ENCODE data around the gene TANC1.

The TANC1 gene

GRCh38 chr2:158993030-158993429, 24.6 kb downstream of the TANC1 start:
- Histone ChIP-seq H3K4me2 (ENCODE audit: insufficient read depth, low read length) (no peak overlapping the region), H2AFZ (ENCODE audit: low read depth, low read length) (no peak overlapping the region), H3K27me3 (ENCODE audit: insufficient read depth, low read length, poor library complexity) (no peaks in the 10 kb centered on the region), H3K36me3 (ENCODE audit: insufficient read depth, low read length) (no peaks in the 10 kb centered on the region), H3K27ac (ENCODE audit: low read length) (no peak overlapping the region), H3K9me3 (ENCODE audit: insufficient read depth, low read length, severe bottlenecking) (no peaks in the 10 kb centered on the region), H3K4me3 (ENCODE audit: low read depth in 1 of 2, low read length in 2 of 2) (no peak overlapping the region), H3K9ac (ENCODE audit: low read depth, low read length) (no peak overlapping the region), H3K79me2 (ENCODE audit: insufficient read depth, low read length) (peaks cover 8% of the 10 kb centered on the region), H4K20me1 (ENCODE audit: insufficient read depth, low read length) (peaks cover 10% of the 10 kb centered on the region; the same call in 1 of the 2 replicates), H3K4me1 (ENCODE audit: insufficient read depth, low read length) (no peaks in the 10 kb centered on the region)
- ATAC-seq (ENCODE audit: insufficient read depth, low read depth) (no peak), DNase-seq (no peak)
- no peak for TF ChIP-seq CTCF (IDR thresholded peaks at IDR 0.05; ENCODE audit: borderline replicate concordance, extremely low read depth, low read length, poor library complexity, severe bottlenecking)
- TF ChIP-seq EZH2 (IDR thresholded peaks at IDR 0.05; ENCODE audit: borderline replicate concordance, low read depth, low read length, severe bottlenecking) = no peak

- DNase-seq (no peak), ATAC-seq (ENCODE audit: insufficient read depth, low read depth) (no peak)
- Histone ChIP-seq H3K4me2 (ENCODE audit: insufficient read depth, low read length) (no peak overlapping the region), H2AFZ (ENCODE audit: low read depth, low read length) (no peak overlapping the region), H3K4me3 (ENCODE audit: low read depth in 1 of 2, low read length in 2 of 2) (no peak overlapping the region), H3K9me3 (ENCODE audit: insufficient read depth, low read length, severe bottlenecking) (no peaks in the 10 kb centered on the region), H3K79me2 (ENCODE audit: insufficient read depth, low read length) (peaks cover 5% of the 10 kb centered on the region), H3K9ac (ENCODE audit: low read depth, low read length) (no peak overlapping the region), H3K27me3 (ENCODE audit: insufficient read depth, low read length, poor library complexity) (no peaks in the 10 kb centered on the region), H3K36me3 (ENCODE audit: insufficient read depth, low read length) (no peaks in the 10 kb centered on the region), H4K20me1 (ENCODE audit: insufficient read depth, low read length) (peaks cover 13% of the 10 kb centered on the region; the same call in 1 of the 2 replicates), H3K27ac (ENCODE audit: low read length) (no peak overlapping the region), H3K4me1 (ENCODE audit: insufficient read depth, low read length) (peaks cover 6% of the 10 kb centered on the region)
- TF ChIP-seq EZH2 (IDR thresholded peaks at IDR 0.05; ENCODE audit: borderline replicate concordance, low read depth, low read length, severe bottlenecking) = no peak
- no peak for TF ChIP-seq CTCF (IDR thresholded peaks at IDR 0.05; ENCODE audit: borderline replicate concordance, extremely low read depth, low read length, poor library complexity, severe bottlenecking)
Observed at GRCh38 chr2:158993721-158994587, 25.5 kb downstream of the TANC1 start.

- peaks cover 12% of the 10 kb centered on the region for H3K4me1 ChIP-seq (ENCODE audit: insufficient read depth, low read length)
- no peaks in the 10 kb centered on the region for H3K27me3 ChIP-seq (ENCODE audit: insufficient read depth, low read length, poor library complexity)
- TF ChIP-seq CTCF (IDR thresholded peaks at IDR 0.05; ENCODE audit: borderline replicate concordance, extremely low read depth, low read length, poor library complexity, severe bottlenecking) (no peak), EZH2 (IDR thresholded peaks at IDR 0.05; ENCODE audit: borderline replicate concordance, low read depth, low read length, severe bottlenecking) (no peak)
- H3K79me2 ChIP-seq (ENCODE audit: insufficient read depth, low read length) = peaks cover 5% of the 10 kb centered on the region
- peaks cover 13% of the 10 kb centered on the region; the same call in 1 of the 2 replicates for H4K20me1 ChIP-seq (ENCODE audit: insufficient read depth, low read length)
- no peak overlapping the region for H3K4me3 ChIP-seq (ENCODE audit: low read depth in 1 of 2, low read length in 2 of 2)
- no peaks in the 10 kb centered on the region for H3K36me3 ChIP-seq (ENCODE audit: insufficient read depth, low read length)
- H3K9me3 ChIP-seq (ENCODE audit: insufficient read depth, low read length, severe bottlenecking) = no peaks in the 10 kb centered on the region
- H2AFZ ChIP-seq (ENCODE audit: low read depth, low read length) = no peak overlapping the region
- DNase-seq (no peak), ATAC-seq (ENCODE audit: insufficient read depth, low read depth) (no peak)
- H3K9ac ChIP-seq (ENCODE audit: low read depth, low read length) = no peak overlapping the region
- H3K27ac ChIP-seq (ENCODE audit: low read length) = no peak overlapping the region
- no peak overlapping the region for H3K4me2 ChIP-seq (ENCODE audit: insufficient read depth, low read length)
Observed at GRCh38 chr2:158994920-158995676, 26.7 kb downstream of the TANC1 start.

Data from DND-41 (cell line).